Left hindlimb (tissue), 1 donor: ENCODE measurements around the gene CAPN14.

ENCODE experiments used
- DNase-seq: peaks from one replicate; pipeline ENCODE4 v3.0.0-alpha.2; 2018

CAPN14 gene

DNA sequence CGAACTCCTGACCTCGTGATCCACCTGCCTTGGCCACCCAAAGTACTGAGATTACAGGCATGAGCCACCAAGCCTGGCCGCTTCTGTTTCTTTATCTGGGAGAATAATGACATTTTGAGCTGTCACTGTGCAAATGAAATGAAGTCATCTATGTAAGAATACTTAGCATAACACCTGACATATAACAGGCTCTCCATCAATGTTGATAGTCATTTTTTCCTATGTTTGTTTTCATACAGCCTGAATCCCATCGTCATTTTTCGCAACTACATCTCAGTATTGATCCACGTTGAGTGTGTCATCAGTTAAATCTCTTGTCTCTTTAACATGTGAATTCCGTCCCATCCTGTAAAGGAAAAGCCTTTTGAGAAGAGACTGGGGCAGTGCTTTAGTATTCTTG, 6.4 kb upstream of the CAPN14 start:
- no peak for DNase-seq

DNA sequence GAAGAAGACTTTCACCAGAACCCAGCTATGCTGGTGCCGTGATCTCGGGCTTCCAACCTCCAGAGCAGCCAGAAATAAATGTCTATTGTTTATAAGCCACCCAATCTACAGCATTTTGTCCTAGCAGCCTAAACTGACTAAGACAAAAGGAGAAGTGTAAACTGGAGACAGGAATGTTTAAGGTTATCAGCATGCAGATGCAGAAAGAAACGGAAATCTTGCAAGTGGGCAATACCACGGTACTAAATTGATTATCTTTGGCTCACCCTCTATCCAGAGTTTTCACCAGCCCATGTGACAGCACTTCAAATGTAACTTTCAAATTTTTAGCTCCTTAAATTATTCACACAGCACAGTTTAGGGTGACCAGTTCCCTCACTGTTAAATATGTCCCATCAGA, 5.7 kb upstream of the CAPN14 start:
- no peak for DNase-seq

- DNase-seq: no peak
These were observed 4.8 kb upstream of the CAPN14 start for GRCh38 chr2:31222071-31222470.

- DNase-seq: no peak
These were observed 4.2 kb upstream of the CAPN14 start for GRCh38 chr2:31221544-31221943.

DNA sequence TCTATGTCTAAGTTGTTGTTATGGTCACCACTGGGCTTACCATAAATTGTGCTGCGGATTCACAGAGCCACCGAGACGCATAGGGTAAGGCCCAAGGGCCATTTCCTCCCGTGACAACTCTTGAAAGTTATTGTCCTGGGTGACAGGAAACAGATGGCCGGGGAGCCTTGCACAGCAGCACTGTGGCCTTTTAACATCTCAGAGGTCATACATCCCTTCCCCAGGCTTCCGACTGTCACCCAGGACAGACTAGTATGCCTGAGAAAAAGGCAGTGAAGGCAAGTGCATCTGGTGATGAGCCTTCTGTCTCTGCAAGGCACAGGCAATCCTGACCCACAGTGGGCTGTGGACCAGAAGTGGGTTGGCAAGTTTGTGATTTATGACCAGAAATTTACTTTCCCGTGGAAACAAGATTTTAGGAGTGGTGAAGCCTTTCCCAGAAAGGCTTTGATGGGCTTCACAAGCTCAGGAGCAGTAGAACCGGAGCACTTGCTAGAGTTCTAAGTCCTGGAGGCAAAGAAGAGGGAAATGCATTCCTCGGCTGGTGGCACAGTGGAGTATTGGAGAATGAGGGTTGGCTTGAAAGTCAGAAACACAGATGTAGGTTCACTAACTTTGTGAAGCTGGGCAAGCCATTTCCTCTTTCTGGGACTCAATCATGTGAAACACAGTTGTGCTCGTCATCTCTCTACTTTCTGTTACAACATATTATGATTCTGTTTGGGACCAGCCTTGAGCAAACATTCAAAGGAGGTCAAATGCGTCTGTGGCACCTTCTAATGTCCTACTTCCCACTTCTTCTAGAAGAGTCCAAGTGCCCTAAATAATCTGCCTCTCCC, 2.0 kb upstream of the CAPN14 start:
- no peak for DNase-seq

- DNase-seq: no peak
These were observed 581 bp downstream of the CAPN14 start for GRCh38 chr2:31216734-31217133.

GRCh38 chr2:31214444-31214915, 2.8 kb downstream of the CAPN14 start:
- DNase-seq: no peak

DNA sequence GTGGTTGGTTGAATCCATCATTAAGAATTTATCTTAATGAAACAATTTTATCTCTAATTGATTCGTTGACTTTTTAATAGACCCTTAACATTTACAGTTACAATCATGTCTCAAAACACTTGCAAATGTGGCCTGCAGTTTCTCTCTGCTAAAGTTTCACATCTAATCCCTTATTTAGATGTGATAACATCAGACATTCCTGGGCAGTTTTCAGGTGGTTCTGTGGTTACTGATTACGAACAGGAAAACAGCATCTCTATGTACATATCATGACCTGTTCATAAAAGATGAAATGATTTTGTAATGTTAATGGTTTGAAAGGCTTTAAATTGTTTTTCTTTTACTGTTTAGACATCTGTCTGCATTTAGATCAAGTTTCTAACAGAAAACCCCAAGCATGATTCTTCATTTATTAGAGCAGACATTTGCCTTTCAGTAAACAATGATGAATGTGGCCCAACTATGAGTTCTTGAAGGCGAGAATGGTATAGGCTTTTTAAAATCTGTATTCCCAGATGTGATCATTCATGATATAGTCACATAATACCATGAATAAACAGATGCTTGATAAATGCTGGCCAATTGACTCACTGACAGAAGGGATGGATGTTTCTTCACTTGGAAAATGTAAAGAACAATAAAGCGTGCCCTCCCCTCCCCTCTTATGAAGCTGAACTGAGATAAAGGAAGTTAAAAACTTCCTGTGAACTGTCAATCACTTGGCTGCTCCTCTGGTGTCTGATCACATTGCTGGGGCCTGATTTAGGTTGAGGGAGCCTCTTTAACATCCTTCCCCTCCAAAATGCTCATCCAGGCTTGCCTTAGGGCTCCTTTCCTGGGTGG, 3.5 kb downstream of the CAPN14 start:
- DNase-seq: no peak

GRCh38 chr2:31212659-31213600, 4.4 kb downstream of the CAPN14 start:
- DNase-seq: no peak

GRCh38 chr2:31208240-31208639, 9.1 kb downstream of the CAPN14 start:
- no peak for DNase-seq

- no peak for DNase-seq
These were observed 9.5 kb downstream of the CAPN14 start for GRCh38 chr2:31207790-31208189.

DNA sequence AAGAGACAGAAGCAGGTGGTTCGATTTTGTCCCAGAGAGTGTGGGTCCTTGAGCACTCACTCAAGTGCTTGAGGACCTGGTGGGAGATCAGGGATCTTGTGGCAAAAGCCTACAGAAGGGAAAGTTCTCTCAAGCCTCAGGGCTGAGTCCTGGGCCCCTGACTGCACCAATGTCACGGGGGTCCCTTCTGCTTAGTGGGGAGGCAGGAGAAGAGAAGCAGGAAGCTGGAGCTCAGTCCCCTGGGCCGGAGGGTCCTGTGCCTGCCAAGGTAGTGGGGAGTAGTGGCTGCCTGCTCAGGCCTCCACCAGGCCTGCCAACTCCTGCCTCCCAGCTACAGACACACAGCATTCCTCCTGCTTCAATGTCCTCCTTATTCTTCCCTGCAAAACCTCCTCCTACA, 11.7 kb downstream of the CAPN14 start:
- no peak for DNase-seq

GRCh38 chr2:31205186-31205585, 12.1 kb downstream of the CAPN14 start:
- no peak for DNase-seq

GRCh38 chr2:31204783-31205182, 12.5 kb downstream of the CAPN14 start:
- no peak for DNase-seq

- no peak for DNase-seq
These were observed 13.4 kb downstream of the CAPN14 start for GRCh38 chr2:31203916-31204315.

DNA sequence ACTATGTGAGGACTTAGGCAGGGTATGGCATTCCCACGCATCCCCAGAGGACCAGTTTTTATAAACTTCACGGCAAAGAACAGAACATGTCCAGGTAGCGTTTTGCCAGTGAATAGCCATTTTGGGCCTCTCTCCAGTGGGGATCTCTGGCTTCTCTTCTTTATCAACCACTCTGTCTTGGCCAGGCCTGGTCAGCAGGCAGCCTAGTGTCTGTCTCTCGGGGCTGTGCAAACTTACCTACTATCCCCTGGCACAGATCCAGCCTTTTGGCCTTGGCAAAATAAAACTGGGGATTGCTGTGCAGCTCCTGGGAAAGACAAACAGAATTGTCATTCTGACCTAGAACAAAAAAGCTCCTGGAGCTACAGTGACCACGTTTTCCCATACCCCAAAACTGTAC, 14.5 kb downstream of the CAPN14 start:
- no peak for DNase-seq

DNA sequence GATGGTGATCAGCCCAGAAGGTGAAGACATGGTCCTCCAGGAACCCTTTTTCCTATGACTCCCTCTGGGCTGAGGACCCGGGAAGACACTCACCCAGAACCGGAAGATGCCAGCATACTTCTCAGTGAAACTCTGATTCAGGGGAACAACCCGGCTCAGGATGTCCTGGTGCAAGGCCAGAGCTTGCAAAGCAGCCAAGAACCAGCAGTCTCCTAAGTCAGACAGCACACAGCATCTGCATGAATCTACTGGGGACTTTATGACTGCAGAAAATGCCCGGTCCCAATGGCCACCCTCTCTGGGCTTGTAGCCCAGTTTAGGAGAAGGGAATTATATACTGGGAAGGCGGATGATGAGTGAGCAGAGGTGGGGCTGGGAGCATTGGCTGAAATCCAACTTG, 15.3 kb downstream of the CAPN14 start:
- no peak for DNase-seq

DNA sequence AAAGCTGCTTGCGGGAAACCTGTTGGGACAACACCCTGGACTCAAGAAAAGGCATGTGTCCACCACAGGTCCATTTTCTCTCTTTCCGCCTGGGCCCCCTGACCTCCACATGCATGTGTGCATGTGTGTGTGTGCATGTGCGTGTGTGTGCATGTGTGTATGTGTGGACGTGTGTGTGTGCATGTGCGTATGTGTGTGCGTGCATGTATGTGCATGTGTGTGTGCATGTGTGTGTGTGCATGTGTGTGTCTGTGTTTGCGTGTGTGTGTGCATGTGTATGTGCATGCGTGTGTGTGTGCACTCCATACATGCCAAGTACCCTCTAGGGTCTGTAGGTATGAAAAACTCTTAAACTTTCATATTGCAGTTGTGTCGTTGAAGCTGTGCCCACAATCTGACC, 16.3 kb downstream of the CAPN14 start:
- DNase-seq: no peak

- no peak for DNase-seq
These were observed 18.1 kb downstream of the CAPN14 start for GRCh38 chr2:31199206-31199605.

GRCh38 chr2:31197669-31198068, 19.6 kb downstream of the CAPN14 start:
- no peak for DNase-seq

- DNase-seq: no peak
These were observed 20.1 kb downstream of the CAPN14 start for GRCh38 chr2:31197166-31197565.

DNA sequence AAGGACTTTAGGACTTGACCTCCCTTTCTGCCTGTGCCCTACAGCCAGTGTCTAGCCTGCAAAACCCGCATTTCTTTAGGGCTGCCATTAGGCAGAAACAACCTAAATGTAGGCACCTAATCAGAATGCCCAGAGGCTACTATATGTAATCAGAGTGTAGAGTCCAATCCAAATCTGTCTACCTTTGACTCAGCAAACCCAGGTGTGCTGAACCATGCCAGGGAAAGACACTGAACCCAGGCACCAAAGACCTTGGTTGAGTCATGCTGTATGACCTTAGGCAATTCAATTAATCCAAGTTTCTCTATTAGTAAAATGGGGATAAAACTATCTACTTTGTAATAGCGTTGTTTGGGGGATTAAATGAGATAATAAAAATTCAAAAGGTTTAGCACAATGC, 20.7 kb downstream of the CAPN14 start:
- no peak for DNase-seq

GRCh38 chr2:31193806-31194205, 23.5 kb downstream of the CAPN14 start:
- no peak for DNase-seq
